Esophagus muscularis mucosa (tissue), 4 donors: ENCODE data around the gene TET3.

Experiments
- EP300 ChIP-seq: sonication (generic); formaldehyde crosslinking; IDR thresholded peaks from one replicate; pipeline ENCODE4 v1.6.1; 2017; ENCODE audit warnings: antibody characterized with exemption
- POLR2AphosphoS5 ChIP-seq, 2 donors: sonication (generic); formaldehyde crosslinking; IDR thresholded peaks; one replicate each; pipeline ENCODE4 v1.6.1; 2017; ENCODE audit warnings: antibody characterized with exemption in 2 of 2
- TF ChIP-seq, protein P1 (sequence below), 3 experiments: fragments of 200-600 bp in 2 of 3; fragments of 450-650 bp in 1 of 3; sonication (generic) in 2 of 3; IDR thresholded peaks; one replicate each; pipeline ENCODE4 v1.5.1; 2017 to 2019; ENCODE audit warnings: antibody characterized with exemption in 3 of 3, mild to moderate bottlenecking in 2 of 3, moderate library complexity in 1 of 3

DNA sequence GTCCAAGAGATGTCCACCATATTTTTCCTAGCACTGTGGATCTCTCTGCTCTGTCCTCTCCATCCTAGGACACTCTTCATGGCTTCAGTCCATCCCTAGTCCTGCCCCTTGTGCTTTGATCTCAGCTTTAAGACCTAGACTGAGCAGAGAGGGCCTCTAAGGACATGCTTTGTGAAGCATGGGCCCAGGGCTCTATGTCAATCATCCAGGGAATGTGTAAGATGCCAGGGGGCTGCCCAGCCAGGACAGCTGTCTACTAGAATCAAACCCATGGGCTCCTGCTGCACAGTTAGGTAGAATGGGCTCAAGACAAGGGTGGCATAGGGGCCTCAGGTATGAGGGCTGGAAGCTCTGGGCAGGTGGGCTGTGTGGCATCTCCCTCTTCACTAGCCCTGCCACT is 24.9 kb downstream of the TET3 start:
- TF ChIP-seq, protein P1, sequence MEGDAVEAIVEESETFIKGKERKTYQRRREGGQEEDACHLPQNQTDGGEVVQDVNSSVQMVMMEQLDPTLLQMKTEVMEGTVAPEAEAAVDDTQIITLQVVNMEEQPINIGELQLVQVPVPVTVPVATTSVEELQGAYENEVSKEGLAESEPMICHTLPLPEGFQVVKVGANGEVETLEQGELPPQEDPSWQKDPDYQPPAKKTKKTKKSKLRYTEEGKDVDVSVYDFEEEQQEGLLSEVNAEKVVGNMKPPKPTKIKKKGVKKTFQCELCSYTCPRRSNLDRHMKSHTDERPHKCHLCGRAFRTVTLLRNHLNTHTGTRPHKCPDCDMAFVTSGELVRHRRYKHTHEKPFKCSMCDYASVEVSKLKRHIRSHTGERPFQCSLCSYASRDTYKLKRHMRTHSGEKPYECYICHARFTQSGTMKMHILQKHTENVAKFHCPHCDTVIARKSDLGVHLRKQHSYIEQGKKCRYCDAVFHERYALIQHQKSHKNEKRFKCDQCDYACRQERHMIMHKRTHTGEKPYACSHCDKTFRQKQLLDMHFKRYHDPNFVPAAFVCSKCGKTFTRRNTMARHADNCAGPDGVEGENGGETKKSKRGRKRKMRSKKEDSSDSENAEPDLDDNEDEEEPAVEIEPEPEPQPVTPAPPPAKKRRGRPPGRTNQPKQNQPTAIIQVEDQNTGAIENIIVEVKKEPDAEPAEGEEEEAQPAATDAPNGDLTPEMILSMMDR (IDR thresholded peaks at IDR 0.05) = no peak
- no peak for TF ChIP-seq POLR2AphosphoS5 (IDR thresholded peaks at IDR 0.05)
- TF ChIP-seq EP300 = no peak
